Liver (tissue), 3 donors: ENCODE results near the gene POLE2.

Experiments used
- TAF1 ChIP-seq: conservative IDR thresholded peaks from 2 replicates; pipeline ENCODE4 v1.6.1; 2016; ENCODE audit warnings: antibody characterized with exemption, mild to moderate bottlenecking
- TF ChIP-seq, protein P1 (sequence below): fragments of 150-350 bp; IDR thresholded peaks from 2 replicates; pipeline ENCODE4 v1.5.1; 2017; ENCODE audit warnings: improper control_type of control experiment, low read depth, low read length; ENCODE audit not compliant: missing input control
- TF ChIP-seq, protein P2 (sequence below): IDR thresholded peaks from 2 replicates; pipeline ENCODE4 v1.6.1; 2016; ENCODE audit warnings: antibody characterized with exemption
- donor health status: healthy.
- donor health status: healthy.

DNA sequence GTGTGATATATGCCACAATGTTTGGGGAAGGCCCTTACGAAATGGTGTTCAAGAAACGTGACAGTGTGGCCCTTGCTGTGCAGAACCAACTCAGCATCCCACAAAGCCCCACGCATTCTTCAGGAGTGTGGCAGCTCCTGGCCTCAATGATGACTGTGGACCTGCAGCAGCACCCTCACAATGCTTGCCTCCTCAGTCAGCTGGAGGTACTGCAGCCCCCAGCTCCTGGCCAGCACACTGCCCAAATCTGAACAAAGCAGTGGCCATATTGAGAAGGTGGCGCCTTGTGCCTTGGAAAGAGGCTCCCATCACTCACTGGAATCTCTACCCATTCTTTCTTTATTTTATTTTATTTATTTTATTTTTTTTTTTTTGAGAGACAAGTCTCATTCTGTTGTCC lies 10.4 kb downstream of the POLE2 start:
- TF ChIP-seq, protein P1, sequence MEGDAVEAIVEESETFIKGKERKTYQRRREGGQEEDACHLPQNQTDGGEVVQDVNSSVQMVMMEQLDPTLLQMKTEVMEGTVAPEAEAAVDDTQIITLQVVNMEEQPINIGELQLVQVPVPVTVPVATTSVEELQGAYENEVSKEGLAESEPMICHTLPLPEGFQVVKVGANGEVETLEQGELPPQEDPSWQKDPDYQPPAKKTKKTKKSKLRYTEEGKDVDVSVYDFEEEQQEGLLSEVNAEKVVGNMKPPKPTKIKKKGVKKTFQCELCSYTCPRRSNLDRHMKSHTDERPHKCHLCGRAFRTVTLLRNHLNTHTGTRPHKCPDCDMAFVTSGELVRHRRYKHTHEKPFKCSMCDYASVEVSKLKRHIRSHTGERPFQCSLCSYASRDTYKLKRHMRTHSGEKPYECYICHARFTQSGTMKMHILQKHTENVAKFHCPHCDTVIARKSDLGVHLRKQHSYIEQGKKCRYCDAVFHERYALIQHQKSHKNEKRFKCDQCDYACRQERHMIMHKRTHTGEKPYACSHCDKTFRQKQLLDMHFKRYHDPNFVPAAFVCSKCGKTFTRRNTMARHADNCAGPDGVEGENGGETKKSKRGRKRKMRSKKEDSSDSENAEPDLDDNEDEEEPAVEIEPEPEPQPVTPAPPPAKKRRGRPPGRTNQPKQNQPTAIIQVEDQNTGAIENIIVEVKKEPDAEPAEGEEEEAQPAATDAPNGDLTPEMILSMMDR: no peak
- TF ChIP-seq TAF1: no peak
- TF ChIP-seq, protein P2, sequence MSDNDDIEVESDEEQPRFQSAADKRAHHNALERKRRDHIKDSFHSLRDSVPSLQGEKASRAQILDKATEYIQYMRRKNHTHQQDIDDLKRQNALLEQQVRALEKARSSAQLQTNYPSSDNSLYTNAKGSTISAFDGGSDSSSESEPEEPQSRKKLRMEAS: no peak
